GM12874 (cell line): ENCODE data around the gene LRCOL1.
A peak's percentile ranks its signal among the peaks of the same experiment; 100 is the strongest.

Source experiments
- CTCF ChIP-seq: IDR thresholded peaks from 2 replicates; pipeline ENCODE4 v1.5.1; 2011; ENCODE audit warnings: low read depth, mild to moderate bottlenecking, control low read depth, low read length, moderate library complexity; ENCODE audit not compliant: insufficient read depth

The LRCOL1 gene

GRCh38 chr12:132554845-132555630, 55.3 kb downstream of the LRCOL1 start:
- TF ChIP-seq CTCF, result peak; percentile 18; the same call in 1 of the 2 replicates
